Measurements from ENCODE around the gene MTA2.

Gene MTA2

GRCh38 chr11:62612366-62613290, 11.0 kb upstream of the MTA2 start, which contains the start of the genes EML3 and ROM1:
EML3 (minus strand) TSS chr11:62612775; CDS start chr11:62612457, 318 bp downstream.
ROM1 (plus strand) TSS chr11:62613257; CDS start chr11:62613282, 25 bp downstream.
- DNase-seq (ENCODE audit: low read depth) = no peak

GRCh38 chr11:62611705-62612365, 10.2 kb upstream of the MTA2 start:
- DNase-seq (ENCODE audit: low read depth) = no peak

GRCh38 chr11:62610814-62611704, 9.4 kb upstream of the MTA2 start:
- DNase-seq (ENCODE audit: low read depth) = no peak

GRCh38 chr11:62610403-62610802, 8.7 kb upstream of the MTA2 start:
- DNase-seq (ENCODE audit: low read depth) = no peak

GRCh38 chr11:62608776-62609175, 7.1 kb upstream of the MTA2 start:
- DNase-seq (ENCODE audit: low read depth) = no peak

- DNase-seq (ENCODE audit: low read depth) = no peak
Observed at GRCh38 chr11:62607714-62608113, 6.0 kb upstream of the MTA2 start.

- DNase-seq (ENCODE audit: low read depth) = no peak
Observed at GRCh38 chr11:62605902-62606301, 4.2 kb upstream of the MTA2 start.

GRCh38 chr11:62605467-62605866, 3.8 kb upstream of the MTA2 start:
- DNase-seq (ENCODE audit: low read depth) = no peak

- DNase-seq (ENCODE audit: low read depth) = no peak
Observed at GRCh38 chr11:62604460-62605120, 2.9 kb upstream of the MTA2 start.

- DNase-seq (ENCODE audit: low read depth) = no peak
Observed at GRCh38 chr11:62603776-62604299, 2.2 kb upstream of the MTA2 start.

- DNase-seq (ENCODE audit: low read depth) = no peak
Observed at GRCh38 chr11:62603072-62603408, 1.4 kb upstream of the MTA2 start.

GRCh38 chr11:62602141-62603071, 741 bp upstream of the MTA2 start:
- no peak for DNase-seq (ENCODE audit: low read depth)

GRCh38 chr11:62601122-62601371, 618 bp downstream of the MTA2 start:
- DNase-seq (ENCODE audit: low read depth) = no peak

GRCh38 chr11:62600367-62601121, 1.1 kb downstream of the MTA2 start:
- no peak for DNase-seq (ENCODE audit: low read depth)

- DNase-seq (ENCODE audit: low read depth) = no peak
Observed at GRCh38 chr11:62599901-62600300, 1.8 kb downstream of the MTA2 start.

GRCh38 chr11:62599069-62599696, 2.5 kb downstream of the MTA2 start:
- peak; percentile 81 for DNase-seq (ENCODE audit: low read depth)

GRCh38 chr11:62595124-62595523, 6.5 kb downstream of the MTA2 start:
- DNase-seq (ENCODE audit: low read depth) = no peak

GRCh38 chr11:62593434-62594044, 8.1 kb downstream of the MTA2 start:
- DNase-seq (ENCODE audit: low read depth) = no peak

- DNase-seq (ENCODE audit: low read depth) = no peak
Observed at GRCh38 chr11:62592989-62593421, 8.7 kb downstream of the MTA2 start.

Data from HS-5 (cell line).